GM21737 (cell line): ENCODE results near the gene CCDC150.

Source experiments
- ATAC-seq: cut with Tn5 transposase; IDR thresholded peaks from one replicate; pipeline ENCODE4 v1.9.1; 2021; ENCODE audit warnings: mild to moderate bottlenecking, moderate library complexity; ENCODE audit not compliant: unreplicated experiment

CCDC150 gene

DNA sequence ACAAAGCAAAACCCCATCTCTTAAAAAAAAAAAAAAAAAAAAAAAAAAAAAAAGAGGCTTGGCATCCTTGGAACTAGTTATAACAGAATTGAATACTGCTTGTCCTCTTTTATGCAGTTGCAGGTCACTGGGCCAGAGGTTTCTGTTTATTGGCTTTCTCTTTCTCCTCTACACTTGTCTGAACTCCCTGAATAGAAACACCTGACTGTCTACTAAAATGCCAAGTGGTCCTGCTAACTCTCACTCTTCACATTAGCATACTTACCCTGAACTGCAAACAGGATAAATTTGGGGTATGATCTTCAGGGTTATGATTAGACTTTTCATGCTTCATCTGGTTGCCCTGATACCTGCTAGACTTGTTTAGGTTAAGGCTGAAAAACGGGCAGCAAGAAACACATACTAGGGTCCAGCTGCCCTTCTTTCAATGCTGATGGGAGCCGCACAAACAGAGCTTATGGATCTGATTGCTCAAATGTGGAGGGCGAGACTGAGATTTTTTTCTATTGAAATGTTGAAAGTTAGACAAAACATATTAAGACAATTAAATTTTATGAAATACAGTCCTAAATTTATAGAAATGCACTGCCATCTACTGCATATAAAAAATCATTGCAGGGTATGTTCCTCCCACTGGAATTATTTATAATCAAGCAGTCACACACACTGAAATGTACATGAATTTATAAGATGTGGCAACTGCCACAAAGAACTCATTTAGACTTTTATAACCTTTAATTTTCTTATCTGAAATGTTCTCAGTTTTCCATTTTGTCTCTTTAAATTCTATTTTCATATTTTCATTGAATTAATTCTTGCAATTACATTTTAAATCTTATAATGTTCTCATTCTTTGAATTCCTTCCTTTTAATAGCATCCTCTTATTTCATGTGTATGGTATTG is 119.2 kb downstream of the CCDC150 start:
- ATAC-seq, result no peak

DNA sequence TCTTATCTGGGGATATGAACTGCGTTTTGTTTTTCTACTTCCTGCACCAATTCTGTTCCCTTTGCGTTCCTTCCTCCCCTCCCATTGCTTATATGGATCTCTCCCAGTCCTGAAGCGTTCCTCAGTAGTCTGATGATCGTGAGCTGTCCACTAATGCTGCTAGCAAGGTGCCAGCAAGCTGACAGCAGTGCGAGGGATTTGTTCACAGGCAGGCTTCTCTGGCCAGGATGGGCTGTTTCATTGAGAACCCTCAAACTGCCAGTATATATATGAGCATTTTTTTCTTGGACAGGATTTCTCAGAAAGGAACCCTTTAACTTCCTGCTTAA is 119.8 kb downstream of the CCDC150 start:
- no peak for ATAC-seq

- no peak for ATAC-seq
Measured at GRCh38 chr2:196767101-196767500, 127.6 kb downstream of the CCDC150 start.
